GM12878 (cell line): ENCODE data around the gene RAP1GAP2. TPM values are rescaled to one million over a fixed set of nuclear protein-coding genes. Genes with fewer than 3 reads are reported as not detected.

ENCODE experiments used
- ATAC-seq: fragments of 200-7000 bp; cut with Tn5 transposase; 3 replicates; pipeline ENCODE4 v1.9.1; 2020; ENCODE audit warnings: mild to moderate bottlenecking, moderate library complexity
- BruUV-seq: library from RNA; stranded (reverse); fragments of 400-500 nt; replicated peaks from 2 replicates; lab custom pipeline; 2021; lab: Mats Ljungman, UMichigan
- CTCF ChIA-PET: fragments of 300-600 bp; sonication (Branson Sonifier 250); formaldehyde crosslinking; extraction: SDS; loops from one replicate; lab custom pipeline; 2021; ENCODE audit warnings: inconsistent platforms; lab: Yijun Ruan, JAX
- POLR2A ChIA-PET: fragments of 350-600 bp; formaldehyde crosslinking; extraction: SDS; loops from one replicate; lab custom pipeline; 2021; ENCODE audit warnings: inconsistent platforms; lab: Charles Lee
- RAD21 ChIA-PET: fragments of 300-600 bp; sonication (Branson Sonifier 250); formaldehyde crosslinking; loops from one replicate; lab custom pipeline; 2023; ENCODE audit warnings: antibody characterized with exemption; ENCODE audit not compliant: unreplicated experiment; lab: Charles Lee
- SMC1A ChIA-PET: fragments of 300-600 bp; sonication (Branson Sonifier 250); formaldehyde crosslinking; loops from one replicate; lab custom pipeline; 2023; ENCODE audit not compliant: unreplicated experiment, uncharacterized antibody; lab: Charles Lee
- DNase-seq: peaks from one replicate; pipeline ENCODE4 v3.0.0-alpha.2; 2011; ENCODE audit warnings: low read depth, low spot score
- FAIRE-seq: peaks from 3 replicates; lab custom pipeline; 2011; peaks lifted over from hg19 to GRCh38; lab: Jason Lieb, UNC
- H2AFZ ChIP-seq: 2 replicates; pipeline ENCODE4 v1.6.0; 2011; ENCODE audit warnings: low read depth, low read length, control low read depth; ENCODE audit not compliant: control insufficient read depth
- H3K27ac ChIP-seq: 2 replicates; pipeline ENCODE4 v1.5.1; 2011; ENCODE audit warnings: control low read depth; ENCODE audit not compliant: control insufficient read depth, insufficient read depth
- H3K27me3 ChIP-seq, 2 experiments: replicated peaks in 1 of 2; 2 replicates each; pipeline versions ENCODE4 v1.6.0 to v1.6.1; 2011; ENCODE audit warnings: low read length in 1 of 2; ENCODE audit not compliant: control insufficient read depth in 2 of 2, insufficient read depth in 2 of 2
- H3K36me3 ChIP-seq, 2 experiments: 2 replicates each; pipeline ENCODE4 v1.5.1; 2011; ENCODE audit warnings: low read length in 1 of 2; ENCODE audit not compliant: control insufficient read depth in 2 of 2, insufficient read depth in 2 of 2
- H3K4me1 ChIP-seq: 2 replicates; pipeline ENCODE4 v1.6.1; 2011; ENCODE audit warnings: mild to moderate bottlenecking, low read length, moderate library complexity, mixed read lengths; ENCODE audit not compliant: control insufficient read depth, insufficient read depth
- H3K4me2 ChIP-seq: 2 replicates; pipeline ENCODE4 v1.6.0; 2011; ENCODE audit warnings: control low read depth; ENCODE audit not compliant: control insufficient read depth, insufficient read depth
- H3K4me3 ChIP-seq: fragments of 200-600 bp; sonication (generic); 2 replicates; pipeline ENCODE4 v1.5.1; 2016
- H3K79me2 ChIP-seq: 2 replicates; pipeline ENCODE4 v1.6.0; 2011; ENCODE audit warnings: low read length; ENCODE audit not compliant: control insufficient read depth, insufficient read depth
- H3K9ac ChIP-seq: 2 replicates; pipeline ENCODE4 v1.8.0; 2011; ENCODE audit warnings: low read length, control low read depth, mixed read lengths; ENCODE audit not compliant: control insufficient read depth, insufficient read depth
- H3K9me3 ChIP-seq: replicated peaks from 3 replicates; pipeline ENCODE4 v1.5.1; 2011; ENCODE audit warnings: mild to moderate bottlenecking, low read length; ENCODE audit not compliant: control insufficient read depth, insufficient read depth
- H4K20me1 ChIP-seq: 2 replicates; pipeline ENCODE4 v1.6.0; 2011; ENCODE audit not compliant: control insufficient read depth, insufficient read depth
- EZH2 ChIP-seq: IDR thresholded peaks from 2 replicates; pipeline ENCODE4 v1.6.1; 2012; ENCODE audit warnings: low read depth, mild to moderate bottlenecking, control low read depth, inconsistent platforms, low read length, borderline replicate concordance; ENCODE audit not compliant: control insufficient read depth
- NFYA ChIP-seq: IDR thresholded peaks from 2 replicates; pipeline ENCODE4 v1.6.1; 2011; ENCODE audit warnings: low read depth, mild to moderate bottlenecking, low read length, improper control_type of control experiment, borderline replicate concordance
- POLR2AphosphoS5 ChIP-seq: IDR thresholded peaks from 2 replicates; pipeline ENCODE4 v1.6.1; 2011; ENCODE audit warnings: mild to moderate bottlenecking, low read length, inconsistent platforms
- SRF ChIP-seq, 2 experiments: IDR thresholded peaks; 2 replicates each; pipeline ENCODE4 v1.6.1; 2011; ENCODE audit warnings: low read depth in 2 of 2, low read length in 2 of 2, mild to moderate bottlenecking in 1 of 2, moderate library complexity in 1 of 2
- ZSCAN29 ChIP-seq: fragments of 450-650 bp; IDR thresholded peaks from 2 replicates; pipeline ENCODE4 v1.6.1; 2017; ENCODE audit warnings: mild to moderate bottlenecking, moderate library complexity
- WGBS: methylation state at CpG from one replicate; pipeline ENCODE4 v1.1.6; 2016; ENCODE audit warnings: low lambda C conversion rate; ENCODE audit not compliant: insufficient replicate concordance, insufficient coverage; ENCODE audit errors: missing lambda C conversion rate; 5-methylcytosine and 5-hydroxymethylcytosine counted together
- in situ Hi-C: fragments of 300-500 bp; cut with MboI; formaldehyde crosslinking; loops from 9 replicates; pipeline ENCODE4 v1.14.3; 2018; ENCODE audit warnings: mixed read lengths
- intact Hi-C: fragments of 100-400 bp; cut with micrococcal nuclease; formaldehyde crosslinking; loops from one replicate; pipeline ENCODE4 v1.14.2; 2022; ENCODE audit not compliant: unreplicated experiment
- polyA plus RNA-seq, 11 experiments: library from polyadenylated mRNA; depleted of rRNA in 4 of 11; unstranded in 6 of 11; stranded (reverse) in 5 of 11; fragments of >200 nt; fragmentation: Nextera tagmentation in 4 of 11; fragmentation: Illumina TruSeq in 1 of 11; extraction: Ambion mirVana in 4 of 11; extraction: Trizol in 1 of 11; gene quantifications; 1 replicate in 1 of 11; 2 replicates in 10 of 11; pipeline versions ENCODE4 v1.2.1 to v1.2.3, GENCODE V29; 2011 to 2016; ENCODE audit warnings: inconsistent platforms in 2 of 11, missing spikeins in 2 of 11, low read depth in 1 of 11
- total RNA-seq, 4 experiments: library from RNA; depleted of rRNA in 3 of 4; stranded (reverse); fragments of >200 nt in 3 of 4; fragmentation: Illumina TruSeq in 1 of 4; extraction: Trizol in 1 of 4; gene quantifications; 2 replicates each; pipeline versions ENCODE4 v1.2.1 to v1.2.3, GENCODE V29; 2013 to 2021

RAP1GAP2 gene
- total and polyA plus RNA-seq, 10 of the 15 experiments (the other 5 are each of a cell fraction or from before 2014, with no cell fraction given): 0.03 to 0.95 (median 0.49) TPM; not detected in 2

GRCh38 chr17:3025421-3026124, 229.3 kb downstream of the RAP1GAP2 start (continued):
- TF ChIP-seq ZSCAN29 (no peak), POLR2AphosphoS5 (no peak)

DNA sequence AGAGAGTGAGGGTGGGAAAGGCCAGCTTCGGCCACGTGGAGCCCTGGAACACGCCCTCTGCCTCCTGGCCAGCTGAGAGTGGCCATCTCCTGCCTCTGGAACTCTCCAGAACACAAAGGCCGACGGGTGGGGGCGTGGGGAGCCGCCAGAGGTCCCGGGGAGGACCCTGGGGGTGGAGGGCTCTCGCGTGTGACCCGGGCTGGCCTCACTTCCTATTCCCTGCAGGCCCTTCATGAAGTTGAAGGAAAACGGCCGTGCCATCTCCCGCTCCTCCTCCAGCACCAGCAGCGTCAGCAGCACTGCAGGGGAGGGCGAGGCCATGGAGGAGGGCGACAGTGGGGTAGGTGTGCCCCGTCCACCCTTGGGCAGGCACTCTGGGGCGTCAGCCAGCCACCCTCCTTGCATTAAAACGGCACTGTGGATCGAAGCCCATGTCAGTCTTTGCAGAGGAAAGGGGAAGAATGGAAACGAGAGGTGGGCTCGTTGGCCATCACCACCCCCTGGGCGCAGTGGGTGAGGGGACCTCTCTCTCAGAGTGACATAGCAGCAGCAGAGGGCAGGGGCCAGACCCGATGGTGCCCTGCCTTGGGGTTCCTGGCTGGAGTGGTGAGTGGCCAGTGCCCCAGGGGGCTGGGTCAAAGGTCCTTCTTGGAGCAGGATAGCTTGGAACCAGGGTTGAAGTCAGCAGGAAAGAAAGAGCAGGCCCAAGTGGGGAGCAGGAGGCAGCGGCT, 230.1 kb downstream of the RAP1GAP2 start:
- H3K27me3 ChIP-seq: no peaks in the 10 kb centered on the region
- no TSS peak for BruUV-seq
- no peak overlapping the region for H3K4me3 ChIP-seq
- ATAC-seq: no peak
- H3K4me1 ChIP-seq: no peaks in the 10 kb centered on the region
- no peaks in the 10 kb centered on the region for H4K20me1 ChIP-seq
- FAIRE-seq: no peak
- ChIA-PET CTCF (no interaction called here), SMC1A (no interaction called here), RAD21 (no interaction called here), POLR2A (no interaction called here)
- no peak for DNase-seq
- H3K79me2 ChIP-seq: no peaks in the 10 kb centered on the region
- H3K9me3 ChIP-seq: no peaks in the 10 kb centered on the region; the same call in 2 of the 3 replicates
- H2AFZ ChIP-seq: no peak overlapping the region
- H3K4me2 ChIP-seq: no peak overlapping the region
- intact Hi-C loops: no loop called here
- no peak overlapping the region for H3K27ac ChIP-seq
- in situ Hi-C loops: no loop called here
- 26% methylated on average over 24 of the region's 26 CpGs for WGBS
- H3K9ac ChIP-seq: no peak overlapping the region
- no peaks in the 10 kb centered on the region for H3K36me3 ChIP-seq
- TF ChIP-seq SRF (IDR thresholded peaks at IDR 0.05; ENCODE audit: low read depth in 2 of 2, low read length in 2 of 2) (no peak), EZH2 (no peak), NFYA (no peak)
